IPS DF 4.7 (cell line): ENCODE measurements around the gene HOXC6.
"Not testable (repeated sequence)": the region's sequence is repeated elsewhere in the genome, so short reads cannot be mapped to it uniquely, and the experiment has no call there.

Source experiments
- DNase-seq: peaks from one replicate; pipeline ENCODE4 v3.0.0-alpha.2; 2013; ENCODE audit warnings: low spot score; ENCODE audit errors: extremely low read depth

The HOXC6 gene

DNA sequence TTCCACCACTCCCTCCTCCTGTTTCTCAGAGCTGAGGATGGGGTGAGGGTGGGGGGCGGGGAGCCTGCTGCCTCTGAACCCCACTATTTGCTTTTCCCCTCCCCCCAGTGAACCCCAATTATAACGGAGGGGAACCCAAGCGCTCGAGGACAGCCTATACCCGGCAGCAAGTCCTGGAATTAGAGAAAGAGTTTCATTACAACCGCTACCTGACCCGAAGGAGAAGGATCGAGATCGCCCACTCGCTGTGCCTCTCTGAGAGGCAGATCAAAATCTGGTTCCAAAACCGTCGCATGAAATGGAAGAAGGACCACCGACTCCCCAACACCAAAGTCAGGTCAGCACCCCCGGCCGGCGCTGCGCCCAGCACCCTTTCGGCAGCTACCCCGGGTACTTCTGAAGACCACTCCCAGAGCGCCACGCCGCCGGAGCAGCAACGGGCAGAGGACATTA lies 26.5 kb downstream of the HOXC6 start:
- no peak for DNase-seq

- DNase-seq: no peak
Observed at GRCh38 chr12:54055552-54055951, 27.3 kb downstream of the HOXC6 start.

DNA sequence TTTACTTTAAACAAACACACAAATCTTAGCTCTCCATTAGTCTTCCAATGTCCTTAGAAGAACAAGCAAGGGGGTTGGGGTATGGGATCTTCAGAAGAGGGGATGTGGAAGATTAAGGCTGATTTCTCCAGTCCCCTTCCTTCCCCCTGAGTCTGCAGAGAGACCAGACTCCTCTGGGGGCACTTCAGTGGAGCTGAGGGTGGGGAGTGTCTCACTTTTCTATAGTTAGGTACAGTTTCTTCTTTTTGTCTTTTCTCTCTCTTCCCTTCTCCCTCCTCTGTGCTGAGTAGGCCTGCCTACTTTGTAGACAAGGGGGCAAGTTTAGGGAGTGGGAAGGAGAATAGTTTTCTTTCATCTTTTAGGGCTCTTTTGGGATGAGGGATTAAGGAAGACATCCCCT lies 27.9 kb downstream of the HOXC6 start:
- no peak for DNase-seq

- no peak for DNase-seq
Observed at GRCh38 chr12:54058128-54058768, 30.0 kb downstream of the HOXC6 start.

- DNase-seq: no peak
Observed at GRCh38 chr12:54059668-54060067, 31.4 kb downstream of the HOXC6 start.

DNA sequence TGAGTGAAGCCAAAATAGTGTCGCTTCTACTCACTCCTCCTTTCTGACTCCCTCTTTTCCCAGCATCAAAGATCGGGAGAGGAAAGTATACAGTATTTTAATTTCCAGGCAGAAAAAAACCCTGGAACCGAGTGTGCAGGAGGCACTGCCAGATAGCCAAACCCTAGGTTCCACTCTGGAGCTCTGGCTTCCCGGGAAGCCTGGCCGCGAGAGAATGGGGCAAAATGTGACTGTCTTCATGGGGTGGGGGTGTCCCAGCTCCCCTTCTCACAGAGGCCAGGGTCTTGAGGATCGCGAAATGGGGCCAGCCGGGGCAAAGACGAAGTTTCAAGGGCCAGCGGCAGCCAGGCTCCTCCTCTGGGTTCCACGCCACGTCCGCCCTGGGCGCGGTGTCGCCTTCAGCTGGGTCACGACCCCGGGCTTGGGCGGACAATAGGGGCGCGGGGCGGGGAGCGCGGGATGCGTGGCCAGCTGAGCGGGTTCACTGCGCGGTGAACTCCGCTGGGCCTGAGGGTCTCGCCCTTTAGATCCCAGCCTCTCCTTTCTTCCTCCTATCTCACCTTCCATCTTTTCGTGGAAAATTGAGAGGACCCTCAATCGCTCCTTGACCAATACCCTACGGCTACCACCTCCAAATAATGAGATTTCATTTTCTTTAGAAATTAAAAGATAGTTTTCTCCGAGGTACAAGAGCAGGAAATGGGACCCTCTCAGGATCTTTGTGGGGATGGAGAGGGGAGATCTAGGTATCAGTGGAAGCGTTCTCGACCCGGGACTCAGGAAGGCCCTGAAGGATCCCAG lies 32.1 kb downstream of the HOXC6 start:
- DNase-seq: no peak

- DNase-seq: no peak
Observed at GRCh38 chr12:54060975-54061778, 32.9 kb downstream of the HOXC6 start.

- no peak for DNase-seq
Observed at GRCh38 chr12:54065677-54066076, 37.4 kb downstream of the HOXC6 start.

DNA sequence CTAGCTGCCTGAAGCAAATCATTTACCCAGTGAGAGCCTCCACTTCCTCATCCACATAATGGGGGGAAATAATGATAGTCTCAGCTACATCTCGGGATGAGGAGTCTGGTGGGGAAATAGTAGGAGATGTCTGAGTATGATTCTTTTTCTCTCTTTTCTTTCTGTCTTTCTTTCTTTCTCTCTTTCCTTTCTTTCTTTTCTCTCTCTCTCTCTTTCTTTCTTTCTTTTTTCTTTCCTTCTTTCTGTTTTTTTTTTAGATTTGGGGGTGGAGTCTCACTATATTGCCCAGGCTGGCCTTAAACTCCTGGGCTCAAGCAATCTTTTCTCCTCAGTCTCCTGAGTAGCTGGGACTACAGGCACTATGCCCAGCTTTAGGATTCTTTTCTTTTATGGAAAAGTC lies 38.2 kb downstream of the HOXC6 start:
- no peak for DNase-seq

- DNase-seq: no peak
Observed at GRCh38 chr12:54068418-54069070, 40.3 kb downstream of the HOXC6 start.

DNA sequence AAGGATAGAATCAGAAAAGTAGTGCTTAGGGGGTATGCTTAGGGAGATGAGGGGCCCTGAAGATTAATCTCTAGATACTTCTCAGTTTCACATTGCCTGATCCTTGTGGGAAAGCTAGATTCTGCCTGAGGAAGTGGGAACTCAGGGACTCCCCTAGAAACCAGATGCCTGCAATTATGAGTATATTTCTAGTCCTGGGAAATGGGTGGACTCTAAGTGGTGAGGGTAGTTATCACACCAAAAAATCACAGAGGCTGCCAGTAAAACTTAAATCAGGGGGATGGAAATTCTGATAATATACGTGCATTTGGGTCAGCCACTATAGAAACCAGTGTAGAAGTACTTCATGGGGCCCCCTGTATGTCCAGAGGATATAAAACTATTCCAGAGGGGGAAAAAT lies 43.7 kb downstream of the HOXC6 start:
- no peak for DNase-seq

DNA sequence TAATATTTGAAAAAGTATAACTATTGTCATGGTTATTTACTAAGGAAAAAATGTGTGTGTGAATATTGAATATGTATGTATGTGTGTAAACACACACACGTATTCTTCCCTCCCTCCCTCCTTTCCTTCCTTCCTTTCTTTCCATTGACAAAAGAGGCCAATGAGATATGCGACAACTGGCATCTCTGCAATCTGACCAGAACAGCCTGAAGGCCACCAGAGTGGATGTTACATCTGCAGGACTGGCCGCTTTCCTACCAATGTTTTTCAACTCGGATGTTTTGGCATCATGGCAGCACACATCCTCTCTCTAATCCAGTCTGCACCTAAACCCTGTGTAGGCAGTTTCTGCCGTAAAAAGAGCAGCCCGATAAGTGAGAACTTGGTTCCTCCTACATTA lies 46.1 kb downstream of the HOXC6 start:
- no peak for DNase-seq

GRCh38 chr12:54075409-54075808 lies 47.2 kb downstream of the HOXC6 start:
- DNase-seq: no peak

DNA sequence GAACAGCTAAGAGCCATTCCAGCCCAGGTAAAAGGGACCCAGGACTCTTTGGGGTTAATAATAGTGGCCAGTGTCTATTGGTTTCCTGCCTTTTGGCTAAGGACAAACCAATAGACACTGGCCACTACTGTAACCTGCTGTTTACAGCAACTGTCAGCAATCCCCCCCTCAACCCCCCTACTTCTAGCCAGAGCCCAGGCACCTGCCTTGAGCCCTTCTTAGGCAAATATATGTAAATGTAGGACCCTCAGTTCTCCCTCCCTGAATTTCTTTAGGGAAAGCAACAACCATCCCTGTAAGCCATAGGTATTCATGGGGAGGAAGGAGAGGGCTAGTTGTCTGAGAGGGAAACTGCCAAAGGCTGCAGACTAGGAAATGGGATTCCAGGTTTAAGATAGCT lies 47.7 kb downstream of the HOXC6 start:
- peak; percentile 71 for DNase-seq

DNA sequence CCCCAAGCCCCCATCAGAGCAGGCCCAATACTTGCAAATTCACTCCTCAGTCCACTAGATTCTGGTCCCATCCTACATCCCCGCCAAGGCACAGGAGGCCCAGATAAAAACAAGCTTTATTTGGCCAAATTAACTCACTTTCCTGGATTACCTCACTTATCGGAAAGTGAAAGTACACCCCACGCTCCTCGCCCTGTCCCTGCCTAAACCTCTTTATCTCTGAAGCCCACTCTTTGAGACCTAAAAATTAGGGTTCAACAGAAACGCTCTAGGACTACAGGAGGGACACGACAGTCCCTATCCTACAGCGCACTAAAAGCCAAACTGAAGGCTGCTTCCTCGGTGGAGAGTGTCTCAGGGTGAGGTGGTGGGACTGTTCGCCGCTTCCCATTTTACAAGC lies 49.6 kb downstream of the HOXC6 start:
- DNase-seq: not testable (repeated sequence)

DNA sequence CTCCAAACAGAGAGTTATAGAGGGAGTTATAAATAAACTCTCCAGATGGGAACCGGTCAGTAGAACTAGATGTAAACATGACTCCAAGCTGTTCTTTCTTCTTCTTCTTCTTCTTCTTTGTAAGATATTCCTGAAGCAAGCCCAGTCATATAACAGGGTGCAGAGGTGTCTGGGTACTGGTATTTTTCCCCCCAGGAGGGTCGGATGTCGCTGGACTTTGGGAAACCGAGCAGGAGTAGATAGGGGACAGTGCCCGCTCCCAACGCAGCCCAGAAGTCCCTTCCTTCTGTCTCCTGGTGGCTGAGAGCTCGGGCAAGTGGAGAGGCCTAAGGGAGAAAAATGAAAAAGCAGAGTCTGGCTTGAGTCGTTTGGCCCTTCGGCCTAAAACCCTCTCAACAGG lies 50.9 kb downstream of the HOXC6 start:
- DNase-seq: not testable (repeated sequence)
